Omental fat pad (tissue), 4 donors: ENCODE results near the gene GPR75. TPM values are rescaled to one million over a fixed set of nuclear protein-coding genes. Genes with fewer than 3 reads are reported as not detected.

ENCODE experiments used
- ATAC-seq: fragments of 150-250 bp; one replicate; pipeline ENCODE4 v1.9.1; 2016; ENCODE audit warnings: mild to moderate bottlenecking, moderate library complexity; ENCODE audit not compliant: low FRiP score
- DNase-seq: peaks from one replicate; pipeline ENCODE4 v3.0.0-alpha.2; 2019; ENCODE audit warnings: low spot score
- total RNA-seq, 4 donors: library from RNA; depleted of rRNA; stranded (reverse); fragments of >200 nt; gene quantifications; one replicate each; pipeline ENCODE4 v1.1.0, GENCODE V29; 2016
- TF ChIP-seq, protein P1 (sequence below), 3 donors: fragments of 450-650 bp; IDR thresholded peaks; one replicate each; pipeline ENCODE4 v1.5.1; 2016 to 2017; ENCODE audit warnings: antibody characterized with exemption in 3 of 3, mild to moderate bottlenecking in 3 of 3, moderate library complexity in 2 of 3

GPR75 gene
- total RNA-seq, 4 donors from 2014 or later: 2.0 to 12.1 (median 7.6) TPM

DNA sequence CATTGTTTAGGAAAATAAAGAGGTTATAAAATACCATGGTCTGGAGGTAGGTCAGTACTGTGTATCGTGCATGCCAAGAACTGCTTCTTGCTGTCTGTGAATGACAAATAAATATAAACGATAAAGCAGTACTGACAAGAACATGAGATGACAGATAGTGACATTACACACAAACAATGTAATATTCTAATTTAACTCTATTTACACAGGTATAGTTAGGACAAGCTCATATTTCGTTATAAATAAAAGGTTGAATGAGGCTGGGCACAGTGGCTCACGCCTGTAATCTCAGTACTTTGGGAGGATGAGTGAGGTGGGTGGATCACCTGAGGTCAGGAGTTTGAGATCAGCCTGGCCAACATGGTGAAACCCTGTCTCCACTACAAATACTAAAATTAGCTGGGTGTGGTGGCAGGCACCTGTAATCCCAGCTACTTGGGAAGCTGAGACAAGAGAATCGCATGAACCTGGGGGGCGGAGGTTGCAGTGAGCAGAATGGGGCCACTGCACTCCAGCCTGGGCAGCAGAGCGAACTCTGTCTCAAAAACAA, 14.7 kb upstream of the GPR75 start:
- TF ChIP-seq, protein P1, sequence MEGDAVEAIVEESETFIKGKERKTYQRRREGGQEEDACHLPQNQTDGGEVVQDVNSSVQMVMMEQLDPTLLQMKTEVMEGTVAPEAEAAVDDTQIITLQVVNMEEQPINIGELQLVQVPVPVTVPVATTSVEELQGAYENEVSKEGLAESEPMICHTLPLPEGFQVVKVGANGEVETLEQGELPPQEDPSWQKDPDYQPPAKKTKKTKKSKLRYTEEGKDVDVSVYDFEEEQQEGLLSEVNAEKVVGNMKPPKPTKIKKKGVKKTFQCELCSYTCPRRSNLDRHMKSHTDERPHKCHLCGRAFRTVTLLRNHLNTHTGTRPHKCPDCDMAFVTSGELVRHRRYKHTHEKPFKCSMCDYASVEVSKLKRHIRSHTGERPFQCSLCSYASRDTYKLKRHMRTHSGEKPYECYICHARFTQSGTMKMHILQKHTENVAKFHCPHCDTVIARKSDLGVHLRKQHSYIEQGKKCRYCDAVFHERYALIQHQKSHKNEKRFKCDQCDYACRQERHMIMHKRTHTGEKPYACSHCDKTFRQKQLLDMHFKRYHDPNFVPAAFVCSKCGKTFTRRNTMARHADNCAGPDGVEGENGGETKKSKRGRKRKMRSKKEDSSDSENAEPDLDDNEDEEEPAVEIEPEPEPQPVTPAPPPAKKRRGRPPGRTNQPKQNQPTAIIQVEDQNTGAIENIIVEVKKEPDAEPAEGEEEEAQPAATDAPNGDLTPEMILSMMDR (IDR thresholded peaks at IDR 0.05): no peak
- no peak for DNase-seq
- no peak for ATAC-seq

DNA sequence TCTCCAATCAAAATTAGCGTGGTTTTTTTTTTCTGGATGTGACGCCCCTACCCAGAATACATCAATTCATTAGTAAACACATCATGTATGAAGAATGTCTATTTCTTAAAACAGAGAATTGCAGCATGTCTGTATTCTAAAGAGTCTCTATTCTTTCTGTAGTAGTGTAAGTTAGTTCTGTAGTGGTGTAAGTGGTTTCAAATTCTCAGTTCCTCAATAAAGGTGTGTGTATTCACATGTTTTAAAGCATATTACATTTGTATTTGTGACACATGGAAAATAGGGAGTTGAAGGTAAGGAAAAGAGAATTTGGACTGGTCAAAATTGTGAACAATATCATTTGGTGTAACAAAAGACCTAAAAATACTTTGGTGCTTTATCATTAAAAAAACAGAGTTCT, 8.0 kb upstream of the GPR75 start:
- DNase-seq (no peak), ATAC-seq (no peak)
- TF ChIP-seq, protein P1 (IDR thresholded peaks at IDR 0.05): no peak

DNA sequence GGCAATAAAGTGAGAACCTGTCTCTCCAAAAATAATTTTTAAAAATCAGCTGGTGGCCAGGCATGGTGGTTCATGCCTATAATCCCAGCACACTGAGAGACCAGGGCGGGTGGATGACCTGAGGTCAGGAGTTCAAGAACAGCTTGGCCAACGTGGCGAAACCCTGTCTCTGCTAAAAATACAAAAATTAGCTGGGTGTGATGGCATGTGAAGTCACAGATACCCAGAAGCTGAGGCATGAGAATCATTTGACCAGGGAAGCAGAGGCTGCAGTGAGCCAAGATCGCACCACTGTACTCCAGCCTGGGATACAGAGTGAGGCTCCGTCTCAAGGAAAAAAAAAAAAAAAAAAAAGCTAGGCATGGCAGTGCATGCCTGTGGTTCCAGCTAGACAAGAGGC, 7.4 kb upstream of the GPR75 start:
- TF ChIP-seq, protein P1 (IDR thresholded peaks at IDR 0.05): no peak
- ATAC-seq: no peak
- DNase-seq: no peak

DNA sequence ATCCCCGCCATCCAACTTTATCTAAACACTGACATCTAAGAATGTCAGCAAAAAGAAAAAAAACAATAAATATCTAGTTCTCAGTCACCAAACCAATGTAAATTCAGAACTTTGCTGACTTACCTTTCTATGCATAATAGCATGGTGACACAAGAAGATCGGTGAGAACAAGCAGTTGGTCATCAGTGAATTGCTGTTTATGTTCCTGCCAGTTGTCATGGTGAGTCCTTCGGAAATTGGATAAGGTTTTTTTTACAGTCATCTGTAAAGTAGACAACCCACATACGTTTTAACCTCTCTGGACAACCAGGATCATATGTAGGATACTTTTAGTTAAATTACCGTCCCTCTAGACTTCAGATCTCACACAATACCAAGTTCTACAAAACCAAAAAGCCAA, 6.2 kb upstream of the GPR75 start:
- TF ChIP-seq, protein P1 (IDR thresholded peaks at IDR 0.05): no peak
- DNase-seq (no peak), ATAC-seq (no peak)

DNA sequence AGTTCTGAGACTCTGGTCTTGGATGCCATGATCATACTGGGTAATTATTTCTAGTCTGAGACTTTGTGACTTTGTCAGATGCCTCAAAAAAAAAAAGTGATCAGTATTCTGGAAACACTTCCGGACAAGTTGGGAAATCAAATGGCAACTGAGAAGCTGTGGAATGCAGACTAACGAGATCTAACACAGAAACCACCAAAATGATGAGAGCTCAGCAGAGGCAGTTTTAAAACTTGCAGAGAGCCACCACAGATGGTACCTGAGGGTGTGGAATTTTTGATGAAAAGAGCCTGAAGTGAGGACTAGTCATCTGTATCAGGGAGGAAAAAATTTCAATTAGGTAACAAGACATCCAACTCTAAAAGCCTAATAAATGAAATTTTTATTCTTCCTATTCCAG, 5.5 kb upstream of the GPR75 start:
- ATAC-seq: no peak
- no peak for DNase-seq
- TF ChIP-seq, protein P1 (IDR thresholded peaks at IDR 0.05): no peak

DNA sequence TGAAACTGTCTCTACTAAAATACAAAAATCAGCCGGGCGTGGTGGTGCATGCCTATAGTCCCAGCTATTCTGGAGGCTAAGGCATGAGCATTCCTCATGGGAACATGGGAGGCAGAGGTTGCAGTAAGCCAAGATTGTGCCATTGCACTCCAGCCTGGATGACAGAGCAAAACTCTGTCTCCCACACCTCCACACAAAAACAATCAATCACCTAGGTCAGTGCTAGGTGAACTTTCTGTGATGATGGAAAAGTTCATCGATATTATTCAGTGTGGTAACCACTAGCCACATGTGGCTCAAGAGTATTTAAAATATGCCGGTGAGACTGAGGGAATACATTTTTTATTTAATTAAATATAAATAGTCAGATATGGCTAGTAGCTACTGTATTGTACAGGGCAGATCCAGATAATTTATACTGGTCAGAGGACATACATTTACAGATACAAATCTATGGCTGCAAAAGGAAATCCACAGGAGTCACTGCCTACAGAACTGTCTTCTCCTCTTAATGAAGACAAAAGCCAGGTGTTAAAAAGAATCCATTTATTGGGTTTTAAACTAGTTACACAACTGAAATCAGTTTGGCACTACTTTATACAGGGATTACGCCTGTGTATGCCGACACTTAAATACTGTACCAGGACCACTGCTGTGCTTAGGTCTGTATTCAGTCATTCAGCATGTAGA, 3.9 kb upstream of the GPR75 start:
- TF ChIP-seq, protein P1 (IDR thresholded peaks at IDR 0.05): no peak
- DNase-seq (no peak), ATAC-seq (no peak)

DNA sequence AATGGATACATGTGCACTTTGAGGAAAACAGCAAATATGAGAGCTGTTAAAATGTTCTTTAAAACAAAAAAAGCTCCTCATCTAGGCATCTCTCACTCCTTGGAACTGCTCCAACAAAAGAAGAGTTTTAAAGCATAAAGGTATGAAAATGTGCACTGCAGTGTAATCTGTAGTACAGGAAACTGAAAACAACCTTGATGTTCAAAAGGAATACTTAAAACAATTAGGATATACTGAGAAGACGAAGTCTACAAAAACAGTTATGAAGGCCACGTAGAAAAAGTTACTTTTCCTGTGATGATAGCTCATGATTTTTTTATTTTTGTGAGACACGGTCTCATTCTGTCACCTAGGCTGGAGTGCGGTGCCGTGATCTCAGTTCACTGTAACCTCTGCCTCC, 2.1 kb upstream of the GPR75 start:
- no peak for DNase-seq
- TF ChIP-seq, protein P1 (IDR thresholded peaks at IDR 0.05): no peak
- ATAC-seq: no peak
